Stomach (tissue), 9 donors: Measurements from ENCODE around the gene FRMD8. TPM values are rescaled to one million over a fixed set of nuclear protein-coding genes. Genes with fewer than 3 reads are reported as not detected.

ENCODE experiments used
- DNase-seq, 2 donors: peaks; one replicate each; pipeline versions ENCODE4 v3.0.0 to v3.0.0-alpha.2; 2013 to 2019
- H3K27ac ChIP-seq, 5 donors: fragments of 200-600 bp in 4 of 5; sonication (generic) in 4 of 5; one replicate each; pipeline ENCODE4 v1.5.1; 2013 to 2019; ENCODE audit warnings: mild to moderate bottlenecking in 1 of 5, moderate library complexity in 1 of 5
- H3K27me3 ChIP-seq, 3 donors: fragments of 200-600 bp; sonication (generic); one replicate each; pipeline ENCODE4 v1.5.1; 2017 to 2019; ENCODE audit warnings: mixed run types in 1 of 3
- H3K36me3 ChIP-seq, 4 donors: fragments of 200-600 bp; sonication (generic); 1 replicate in 3 of 4; 2 replicates in 1 of 4; pipeline ENCODE4 v1.5.1; 2016 to 2019
- H3K4me1 ChIP-seq, 4 donors: fragments of 200-600 bp; sonication (generic); one replicate each; pipeline ENCODE4 v1.5.1; 2016 to 2019
- H3K4me3 ChIP-seq, 4 donors: fragments of 200-600 bp; sonication (generic) in 3 of 4; one replicate each; pipeline ENCODE4 v1.5.1; 2016 to 2019; ENCODE audit warnings: mild to moderate bottlenecking in 1 of 4
- H3K9me3 ChIP-seq, 4 donors: fragments of 200-600 bp; sonication (generic); one replicate each; pipeline ENCODE4 v1.5.1; 2016 to 2019
- EP300 ChIP-seq: sonication (generic); formaldehyde crosslinking; IDR thresholded peaks from one replicate; pipeline ENCODE4 v1.6.1; 2017; ENCODE audit warnings: antibody characterized with exemption
- POLR2A ChIP-seq, 4 donors: fragments of 450-650 bp; IDR thresholded peaks; one replicate each; pipeline ENCODE4 v1.6.1; 2016; ENCODE audit warnings: antibody characterized with exemption in 4 of 4, control low read depth in 2 of 4, mild to moderate bottlenecking in 1 of 4, moderate library complexity in 1 of 4
- POLR2AphosphoS5 ChIP-seq, 3 donors: sonication (generic); formaldehyde crosslinking; IDR thresholded peaks; one replicate each; pipeline ENCODE4 v1.6.1; 2016; ENCODE audit warnings: antibody characterized with exemption in 3 of 3
- WGBS, 5 donors: extraction: QIAGEN DNeasy Blood & Tissue Kit in 3 of 5; methylation state at CpG; one replicate each; pipeline versions ENCODE4 v1.1.5 to v1.1.7; 2013 to 2018; 5-methylcytosine and 5-hydroxymethylcytosine counted together
- intact Hi-C: fragments of 100-400 bp; cut with DNase I; formaldehyde crosslinking; loops from one replicate; pipeline ENCODE4 v1.15.1; 2023; ENCODE audit warnings: low total_unique reads
- polyA plus RNA-seq, 3 donors: library from polyadenylated mRNA; stranded (reverse); fragments of 200-250 nt; gene quantifications; one replicate each; pipeline ENCODE4 v1.2.3, GENCODE V29; 2013
- total RNA-seq, 5 donors: library from RNA; depleted of rRNA; stranded (reverse); fragments of >200 nt; gene quantifications; one replicate each; pipeline versions ENCODE4 v1.1.0 to v1.2.3, GENCODE V29; 2014 to 2016
- TF ChIP-seq, protein P1 (sequence below), 7 experiments: fragments of 450-650 bp in 4 of 7; fragments of 200-600 bp in 3 of 7; sonication (generic) in 3 of 7; IDR thresholded peaks; one replicate each; pipeline ENCODE4 v1.5.1; 2016 to 2019; ENCODE audit warnings: antibody characterized with exemption in 7 of 7, control low read depth in 2 of 7, mild to moderate bottlenecking in 1 of 7
- donor health status: healthy with polysubstance abuse.
- donor health status: Bipolar disorder and iron deficiency.
- donor health status: healthy.

The FRMD8 gene
- total and polyA plus RNA-seq, 8 donors: 9.3 to 340 (median 20.8) TPM

DNA sequence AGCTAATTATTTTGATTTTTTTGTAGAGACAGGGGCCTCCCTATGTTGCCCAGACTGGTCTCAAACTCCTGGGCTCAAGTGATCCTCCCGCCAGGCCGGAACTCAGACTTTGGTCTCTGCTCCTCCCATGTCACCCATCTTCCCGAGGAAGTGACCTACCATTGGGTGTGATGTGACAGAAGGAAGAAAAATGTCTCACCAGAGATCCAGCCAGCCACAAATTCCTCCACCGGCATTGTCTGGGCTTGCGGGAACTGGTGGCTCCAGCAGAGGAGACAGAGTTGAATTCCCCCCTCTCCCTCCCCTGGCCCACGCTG is 4.8 kb upstream of the FRMD8 start:
- WGBS, 5 donors: 0 to 4% (median 0%) methylated on average over 6 of the region's 6 CpGs
- Histone ChIP-seq H3K36me3 (no peaks in the 10 kb centered on the region), H3K27me3 (no peaks in the 10 kb centered on the region), H3K9me3 (no peaks in the 10 kb centered on the region), H3K4me3 (peak overlapping the region; percentile 37 to 44 (median 41)), H3K27ac (peak overlapping the region; percentile 96 to 100 (median 97)), H3K4me1 (peaks cover 40 to 79% (median 60%) of the 10 kb centered on the region in 4 donors)
- DNase-seq: no peak
- intact Hi-C loops: no loop called here
- TF ChIP-seq, protein P1, sequence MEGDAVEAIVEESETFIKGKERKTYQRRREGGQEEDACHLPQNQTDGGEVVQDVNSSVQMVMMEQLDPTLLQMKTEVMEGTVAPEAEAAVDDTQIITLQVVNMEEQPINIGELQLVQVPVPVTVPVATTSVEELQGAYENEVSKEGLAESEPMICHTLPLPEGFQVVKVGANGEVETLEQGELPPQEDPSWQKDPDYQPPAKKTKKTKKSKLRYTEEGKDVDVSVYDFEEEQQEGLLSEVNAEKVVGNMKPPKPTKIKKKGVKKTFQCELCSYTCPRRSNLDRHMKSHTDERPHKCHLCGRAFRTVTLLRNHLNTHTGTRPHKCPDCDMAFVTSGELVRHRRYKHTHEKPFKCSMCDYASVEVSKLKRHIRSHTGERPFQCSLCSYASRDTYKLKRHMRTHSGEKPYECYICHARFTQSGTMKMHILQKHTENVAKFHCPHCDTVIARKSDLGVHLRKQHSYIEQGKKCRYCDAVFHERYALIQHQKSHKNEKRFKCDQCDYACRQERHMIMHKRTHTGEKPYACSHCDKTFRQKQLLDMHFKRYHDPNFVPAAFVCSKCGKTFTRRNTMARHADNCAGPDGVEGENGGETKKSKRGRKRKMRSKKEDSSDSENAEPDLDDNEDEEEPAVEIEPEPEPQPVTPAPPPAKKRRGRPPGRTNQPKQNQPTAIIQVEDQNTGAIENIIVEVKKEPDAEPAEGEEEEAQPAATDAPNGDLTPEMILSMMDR (IDR thresholded peaks at IDR 0.05): no peak
- no peak for TF ChIP-seq EP300

DNA sequence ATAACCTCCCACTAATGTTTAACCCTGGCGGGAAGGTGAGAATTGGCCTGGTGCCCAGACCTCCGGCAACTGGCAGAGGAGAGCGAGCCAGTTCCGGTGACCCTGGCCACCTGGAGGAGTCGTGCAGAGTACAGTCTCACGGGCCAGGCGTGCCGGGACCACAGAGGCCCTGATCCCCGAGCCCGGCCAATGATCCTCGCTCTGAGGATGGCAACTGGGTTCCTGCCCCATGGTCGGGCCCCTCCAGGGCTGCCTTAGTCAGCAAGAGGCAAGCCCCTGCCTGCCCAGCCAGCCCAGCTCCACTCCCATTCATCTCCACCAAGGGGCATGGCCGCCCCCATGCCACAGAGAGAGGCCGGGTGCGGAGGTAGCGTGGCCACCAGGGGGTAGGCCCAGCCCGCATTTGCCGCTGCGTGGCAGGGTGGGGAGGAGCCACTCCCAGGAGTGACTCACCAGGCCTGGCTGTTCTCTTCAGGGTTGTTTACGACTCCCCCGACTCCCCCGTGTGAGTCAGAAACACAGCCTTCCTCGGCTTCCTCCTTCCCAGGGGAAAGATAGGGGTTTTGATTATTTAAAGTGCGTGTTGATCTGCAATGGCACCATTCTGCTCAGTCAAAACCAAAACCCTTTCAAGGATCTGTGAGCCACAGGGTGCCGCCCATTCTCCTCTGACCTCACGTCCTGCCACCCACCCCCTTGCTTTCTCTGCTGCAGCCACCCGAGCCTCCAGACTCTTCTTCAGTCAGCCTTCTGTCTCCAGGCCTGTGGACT is 4.2 kb upstream of the FRMD8 start, which contains the start of gene SLC25A45:
Gene SLC25A45, minus strand, starts transcription at position 614 of the 771 bp plus-strand sequence. CDS start 695 bp downstream, outside the sequence.
- H3K27ac ChIP-seq: peak within 1 kb of the TSS; percentile 96 to 100 (median 97)
- peak within 1 kb of the TSS; percentile 37 to 44 (median 41) for H3K4me3 ChIP-seq
- H3K4me1 ChIP-seq: peaks cover 42 to 83% (median 64%) of the 10 kb centered on the region in 4 donors
- no peaks in the 10 kb centered on the region for H3K9me3 ChIP-seq
- no peaks in the 10 kb centered on the region for H3K36me3 ChIP-seq
- peak; percentile 95 to 97 for DNase-seq
- TF ChIP-seq POLR2AphosphoS5 (IDR thresholded peaks at IDR 0.05) (peak; percentile 68 to 88 (median 81)), POLR2A (IDR thresholded peaks at IDR 0.05) (no peak), EP300 (peak; percentile 36)
- TF ChIP-seq, protein P1 (IDR thresholded peaks at IDR 0.05): peak in 6 of 7 experiments; percentile 68 to 95 (median 87)
- H3K27me3 ChIP-seq: no peaks in the 10 kb centered on the region
- 0 to 1% (median 0%) methylated on average over 15 to 27 of the region's 27 CpGs for WGBS, 5 donors
- intact Hi-C loops: no loop called here

DNA sequence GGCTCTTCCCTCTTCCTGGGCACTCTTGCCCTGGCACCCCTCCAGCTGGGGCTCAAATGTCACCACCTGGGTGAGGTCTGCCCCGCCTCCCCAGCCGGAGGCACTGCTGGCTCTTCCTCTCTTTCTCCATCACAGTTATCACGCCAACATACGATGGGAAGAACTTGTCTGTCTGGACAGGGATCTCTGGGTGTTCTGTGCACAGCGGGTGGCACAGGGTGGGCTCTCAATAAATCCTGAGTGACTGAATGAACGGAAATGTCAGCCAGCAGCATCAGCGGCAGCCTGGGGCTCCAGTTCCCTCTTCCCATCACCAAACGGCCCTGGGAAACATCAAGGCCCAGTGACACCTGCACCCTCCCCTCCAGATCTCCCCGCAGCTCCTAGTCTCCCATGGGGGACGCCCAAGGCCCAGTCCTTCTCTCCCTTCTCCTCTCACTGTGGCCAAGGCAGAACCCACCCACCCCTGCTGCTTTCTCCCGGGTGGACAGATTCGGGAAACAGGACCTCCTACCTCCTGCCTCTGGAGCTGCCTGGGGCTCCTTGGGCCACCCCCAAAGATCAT is 3.6 kb upstream of the FRMD8 start:
- TF ChIP-seq POLR2AphosphoS5 (IDR thresholded peaks at IDR 0.05) (peak in 1 of 3 donors; percentile 22), POLR2A (IDR thresholded peaks at IDR 0.05) (no peak), EP300 (no peak)
- TF ChIP-seq, protein P1 (IDR thresholded peaks at IDR 0.05): no peak
- H3K9me3 ChIP-seq: no peaks in the 10 kb centered on the region
- intact Hi-C loops: no loop called here
- WGBS, 5 donors: 18 to 26% (median 20%) methylated on average over 10 to 12 of the region's 12 CpGs
- peak overlapping the region; percentile 96 to 100 (median 97) for H3K27ac ChIP-seq
- H3K27me3 ChIP-seq: no peaks in the 10 kb centered on the region
- peak in 1 of 2 donors; percentile 90 for DNase-seq
- H3K36me3 ChIP-seq: no peaks in the 10 kb centered on the region
- peak overlapping the region; percentile 37 to 44 (median 41) for H3K4me3 ChIP-seq
- H3K4me1 ChIP-seq: peaks cover 49 to 87% (median 70%) of the 10 kb centered on the region in 4 donors

DNA sequence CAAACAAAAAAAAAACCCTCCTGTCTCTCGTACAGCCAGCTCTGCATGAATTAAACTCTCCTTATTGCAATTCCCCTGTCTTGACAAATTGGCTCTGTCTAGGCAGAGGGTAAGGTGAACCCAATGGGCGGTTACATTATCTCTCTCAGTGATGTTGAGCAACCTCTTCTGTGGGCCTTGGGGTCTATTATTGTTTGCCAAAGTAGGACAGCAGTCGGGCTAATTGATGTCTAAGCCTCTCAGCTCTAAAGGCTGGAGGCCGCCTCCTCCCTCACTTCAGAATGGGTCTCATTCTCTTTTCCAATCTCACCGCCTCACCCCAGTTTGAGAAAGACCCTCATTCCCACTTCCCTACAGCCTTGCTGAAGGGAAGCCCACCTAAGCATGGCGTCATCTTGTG is 2.7 kb upstream of the FRMD8 start:
- intact Hi-C loops: no loop called here
- Histone ChIP-seq H3K27ac (peak overlapping the region; percentile 37 to 100 (median 97)), H3K27me3 (no peaks in the 10 kb centered on the region), H3K4me1 (peaks cover 58 to 88% (median 78%) of the 10 kb centered on the region in 4 donors), H3K9me3 (no peaks in the 10 kb centered on the region), H3K36me3 (peaks cover 0 to 4% (median 2%) of the 10 kb centered on the region in 4 donors), H3K4me3 (no peak overlapping the region)
- 83 to 91% (median 88%) methylated on average over 6 of the region's 6 CpGs for WGBS, 5 donors
- no peak for DNase-seq
- TF ChIP-seq, protein P1 (IDR thresholded peaks at IDR 0.05): no peak
- no peak for TF ChIP-seq EP300
- TF ChIP-seq POLR2AphosphoS5 (IDR thresholded peaks at IDR 0.05): no peak
- TF ChIP-seq POLR2A (IDR thresholded peaks at IDR 0.05): no peak
